ENCODE results near the gene C2orf78. TPM values are rescaled to one million over a fixed set of nuclear protein-coding genes. Genes with fewer than 3 reads are reported as not detected.
"Not testable (repeated sequence)": the region's sequence is repeated elsewhere in the genome, so short reads cannot be mapped to it uniquely, and the experiment has no call there.

C2orf78 gene
- total RNA-seq, 2 experiments from 2014 or later = not detected

- ChIA-PET POLR2A (no interaction called here), CTCF (no interaction called here)
Measured at GRCh38 chr2:73776869-73777519, 7.0 kb upstream of the C2orf78 start.

DNA sequence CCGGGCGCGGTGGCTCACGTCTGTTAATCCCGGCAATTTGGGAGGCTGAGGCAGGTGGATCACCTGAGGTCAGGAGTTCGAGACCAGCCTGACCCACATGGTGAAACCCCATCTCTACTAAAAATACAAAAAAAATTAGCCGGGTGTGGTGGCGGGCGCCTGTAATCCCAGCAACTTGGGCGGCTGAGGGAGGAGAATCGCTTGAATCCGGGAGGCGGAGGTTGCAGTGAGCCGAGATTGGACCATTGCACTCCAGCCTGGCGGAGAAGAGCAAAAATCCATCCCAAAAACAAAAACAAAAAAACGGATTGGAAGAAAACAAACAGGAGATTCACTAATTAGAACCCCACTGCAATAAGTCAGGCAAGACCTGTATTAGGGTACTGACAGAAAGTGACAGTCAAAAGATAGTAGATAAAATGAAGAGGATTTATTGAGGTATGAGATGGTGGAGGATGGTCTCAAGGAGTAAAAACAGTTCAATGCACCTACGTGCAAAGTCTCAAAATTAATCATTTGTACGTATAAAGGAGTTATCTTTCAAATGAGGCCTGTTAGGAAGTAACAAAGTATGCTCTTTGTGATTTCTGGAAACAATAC is 5.0 kb upstream of the C2orf78 start:
- POLR2A ChIA-PET, CTCF ChIA-PET: not testable (repeated sequence)

GRCh38 chr2:73779467-73780236 is 4.3 kb upstream of the C2orf78 start, which contains the start of gene DUSP11:
TSS of gene DUSP11 (minus strand) at chr2:73780103. CDS start at chr2:73779974, 129 bp downstream.
- ChIA-PET POLR2A (no interaction called here), CTCF (no interaction called here)

- POLR2A ChIA-PET = no interaction called here
- CTCF ChIA-PET = no interaction called here
Measured at GRCh38 chr2:73780237-73780582, 3.8 kb upstream of the C2orf78 start.

DNA sequence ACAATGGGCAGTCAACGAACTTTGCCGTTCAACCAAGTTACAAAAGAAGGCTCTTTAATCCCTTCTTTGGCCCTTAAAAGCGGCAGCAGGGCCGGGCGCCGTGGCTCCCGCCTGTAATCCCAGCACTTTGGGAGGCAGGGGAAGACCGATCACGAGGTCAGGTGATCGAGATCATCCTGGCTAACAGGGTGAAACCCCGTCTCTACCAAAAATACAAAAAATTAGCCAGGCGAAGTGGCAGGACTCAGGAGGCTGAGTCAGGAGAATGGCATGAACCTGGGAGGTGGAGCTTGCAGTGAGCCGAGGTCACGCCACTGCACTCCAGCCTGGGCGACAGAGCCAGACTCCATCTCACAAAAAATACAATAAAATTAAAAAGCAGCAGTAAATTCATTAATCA is 581 bp upstream of the C2orf78 start:
- CTCF ChIA-PET, POLR2A ChIA-PET: not testable (repeated sequence)

DNA sequence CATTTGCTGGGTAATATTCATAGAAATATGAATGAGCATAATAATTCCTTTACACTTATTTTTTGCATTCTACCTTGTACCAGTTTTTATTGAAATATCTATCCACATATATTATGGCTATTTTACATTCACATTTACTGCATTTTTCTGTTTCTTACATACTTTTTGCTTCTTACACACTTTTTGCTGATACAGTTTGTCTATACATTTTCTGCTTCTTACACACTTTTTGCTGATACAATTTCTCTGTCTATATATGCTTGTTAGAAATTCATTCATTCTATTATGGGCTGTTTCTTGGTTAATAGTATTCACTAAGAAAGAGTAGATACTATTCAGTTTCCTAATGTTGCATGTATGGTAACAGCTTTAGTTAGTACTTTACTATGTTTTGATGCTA is 27.9 kb downstream of the C2orf78 start:
- ChIA-PET CTCF (no interaction called here), POLR2A (no interaction called here)

DNA sequence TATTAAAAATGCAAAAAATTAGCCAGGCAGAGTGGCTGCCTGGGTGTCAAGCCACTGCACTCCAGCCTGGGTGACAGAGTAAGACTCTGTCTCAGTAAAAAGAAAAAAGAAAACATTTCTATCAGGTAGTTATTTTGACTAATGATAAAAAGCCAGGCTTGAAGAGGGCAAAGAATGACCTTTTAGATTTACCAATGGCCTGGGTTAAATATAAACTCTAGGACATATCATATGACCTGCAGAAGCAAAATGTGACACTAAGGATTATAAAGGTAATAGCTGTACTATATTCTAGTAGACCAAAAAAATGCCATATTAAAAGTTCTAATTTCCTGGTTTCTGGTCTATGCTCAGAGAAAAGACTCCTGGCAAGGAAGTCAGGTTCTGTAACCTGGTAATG is 28.7 kb downstream of the C2orf78 start:
- POLR2A ChIA-PET = no interaction called here
- CTCF ChIA-PET = no interaction called here

DNA sequence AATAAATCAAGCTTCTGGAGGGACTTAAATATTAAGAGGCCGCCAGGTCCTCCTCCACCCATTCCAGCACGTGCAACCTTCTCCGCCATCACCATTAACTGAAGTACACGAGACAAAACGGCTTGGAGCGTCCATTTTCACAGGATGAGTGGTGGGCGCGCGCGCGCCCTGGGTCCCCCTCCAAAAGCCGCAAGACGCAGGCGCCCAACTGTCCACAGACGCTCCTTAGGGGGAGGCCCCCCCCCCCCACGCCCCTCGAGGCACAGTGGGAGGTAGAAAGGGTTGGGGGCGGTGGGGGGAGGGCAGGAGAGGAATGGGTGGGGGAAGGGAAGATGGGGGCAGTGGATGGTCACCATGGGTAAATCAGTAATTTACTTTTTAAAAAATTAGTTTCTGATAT is 34.3 kb downstream of the C2orf78 start:
- POLR2A ChIA-PET = no interaction called here
- CTCF ChIA-PET = no interaction called here

DNA sequence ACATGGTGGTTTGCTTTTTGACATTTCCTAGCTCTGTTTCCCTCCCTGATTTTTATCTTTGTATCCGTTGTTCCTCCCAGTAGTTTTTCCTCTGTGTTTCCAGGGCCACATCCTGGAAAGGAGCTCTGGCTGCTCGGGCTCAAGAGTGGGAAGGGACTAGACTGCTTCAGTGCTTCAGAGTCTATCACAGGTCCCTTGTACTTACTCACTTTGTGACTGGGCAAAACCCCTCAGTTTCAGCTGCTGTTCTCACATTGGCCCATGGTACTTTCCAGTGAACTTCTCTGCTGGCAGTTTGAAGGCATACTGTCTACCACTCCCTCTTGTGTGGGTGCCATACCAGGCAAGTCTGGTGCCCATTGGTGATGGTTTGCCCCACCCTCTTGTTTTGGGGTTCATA is 37.2 kb downstream of the C2orf78 start:
- CTCF ChIA-PET = interaction anchor here (1.1 kb wide), 1 partner anchor 283 kb away, joined by 3 read pairs; no protein-coding TSS in a partner anchor
- POLR2A ChIA-PET = interaction anchor here (0.6 kb wide), 1 partner anchor 267 kb away, joined by 7 read pairs; no protein-coding TSS in a partner anchor

- ChIA-PET CTCF (interaction anchor here (1.1 kb wide), 1 partner anchor 283 kb away, joined by 3 read pairs; no protein-coding TSS in a partner anchor), POLR2A (no interaction called here)
Measured at GRCh38 chr2:73821669-73822068, 37.7 kb downstream of the C2orf78 start.

- POLR2A ChIA-PET = no interaction called here
- CTCF ChIA-PET = interaction anchor here (0.5 to 0.9 kb wide), 2 partner anchors 91 to 513 kb away, joined by 3 to 5 read pairs; no protein-coding TSS in a partner anchor
Measured at GRCh38 chr2:73822276-73822675, 38.3 kb downstream of the C2orf78 start.

DNA sequence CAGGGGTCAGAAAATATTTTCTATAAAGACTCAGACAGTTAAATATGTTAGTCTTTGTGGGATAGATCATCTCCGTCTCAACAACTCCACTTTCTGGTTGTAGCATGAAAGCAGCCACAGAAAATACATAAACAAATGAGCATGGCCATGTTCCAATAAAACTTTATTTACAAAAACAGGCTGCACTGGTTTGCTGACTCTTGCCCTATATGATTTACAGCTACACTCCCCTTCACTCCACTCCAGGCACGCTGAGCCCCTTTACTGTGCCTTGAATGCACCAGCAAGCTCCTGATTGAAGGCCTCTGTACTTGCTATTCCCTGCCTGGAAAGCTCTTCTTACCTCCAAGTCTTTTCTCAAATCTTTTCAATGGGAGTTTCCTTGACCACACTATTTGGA is 39.0 kb downstream of the C2orf78 start:
- ChIA-PET CTCF (interaction anchor here (0.5 to 3.2 kb wide), 4 partner anchors 15 to 512 kb away, joined by 3 to 12 read pairs (median 4); partner anchors contain the start of gene BOLA3), POLR2A (no interaction called here)

DNA sequence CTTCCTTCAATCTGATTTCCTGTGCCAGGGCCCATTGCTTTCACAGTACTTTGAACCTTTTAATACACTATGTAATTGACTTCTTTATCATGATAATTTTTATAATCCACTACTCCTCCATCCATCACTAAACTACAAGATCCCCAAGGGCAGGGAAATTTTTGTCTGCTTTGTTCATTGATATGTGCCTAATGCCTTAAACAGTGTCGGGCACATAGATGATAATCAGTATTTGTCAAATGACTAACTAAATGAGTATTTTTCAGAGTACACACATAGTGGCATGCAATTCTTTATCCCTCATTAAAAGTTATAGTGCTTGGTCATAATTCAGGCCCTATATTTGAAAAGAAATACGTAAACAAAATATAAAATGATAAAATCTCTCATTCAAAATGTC is 39.4 kb downstream of the C2orf78 start:
- POLR2A ChIA-PET = interaction anchor here (0.9 kb wide), 1 partner anchor 140 kb away, joined by 3 read pairs; no protein-coding TSS in a partner anchor
- CTCF ChIA-PET = interaction anchor here (0.5 to 3.2 kb wide), 8 partner anchors 15 to 512 kb away, joined by 3 to 12 read pairs (median 4); partner anchors contain the start of gene BOLA3

DNA sequence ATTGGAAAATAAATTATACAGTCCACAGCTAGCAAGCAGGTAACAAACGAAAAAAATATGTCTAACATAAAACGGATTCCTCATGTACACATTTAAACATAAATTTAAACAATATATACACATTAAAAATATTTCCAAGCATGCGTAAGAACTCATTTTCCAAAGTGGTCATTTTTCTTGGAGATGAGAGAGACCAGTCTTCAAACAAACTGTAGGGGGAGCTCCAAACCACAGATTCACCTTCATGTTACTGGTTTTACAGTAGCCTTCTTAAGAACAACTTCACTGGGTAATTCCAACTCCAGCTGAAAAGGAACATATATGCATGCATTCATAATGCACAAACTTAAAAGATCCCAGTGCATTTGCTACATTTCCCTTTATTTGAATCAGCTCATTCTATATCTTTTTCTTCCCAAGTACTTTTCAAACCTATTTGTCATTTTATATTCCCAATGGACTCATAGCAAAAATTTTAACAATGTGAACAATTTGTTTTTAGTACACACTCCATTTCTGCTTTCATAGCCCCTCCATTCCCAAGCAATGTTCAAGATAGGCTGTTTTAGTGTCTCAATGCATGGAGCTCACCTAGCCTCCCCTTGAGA is 40.0 kb downstream of the C2orf78 start:
- POLR2A ChIA-PET = interaction anchor here (0.9 kb wide), 1 partner anchor 140 kb away, joined by 3 read pairs; no protein-coding TSS in a partner anchor

GRCh38 chr2:73825408-73825807 is 41.4 kb downstream of the C2orf78 start:
- POLR2A ChIA-PET = no interaction called here

More for the DNA sequence above, 40.0 kb downstream of the C2orf78 start:
- CTCF ChIA-PET = interaction anchor here (0.5 to 3.2 kb wide), 7 partner anchors 14 to 511 kb away, joined by 3 to 12 read pairs (median 4); partner anchors contain the start of gene BOLA3

GRCh38 chr2:73827018-73827417 is 43.0 kb downstream of the C2orf78 start:
- ChIA-PET CTCF (interaction anchor here (0.7 to 2.2 kb wide), 5 partner anchors 160 to 293 kb away, joined by 3 to 6 read pairs (median 6); no protein-coding TSS in a partner anchor), POLR2A (interaction anchor here (0.5 kb wide), 1 partner anchor 206 kb away, joined by 3 read pairs; no protein-coding TSS in a partner anchor)

More at GRCh38 chr2:73825408-73825807, 41.4 kb downstream of the C2orf78 start:
- CTCF ChIA-PET = interaction anchor here (0.5 to 3.2 kb wide), 5 partner anchors 124 to 322 kb away, joined by 3 to 12 read pairs (median 4); partner anchors contain the start of gene BOLA3

DNA sequence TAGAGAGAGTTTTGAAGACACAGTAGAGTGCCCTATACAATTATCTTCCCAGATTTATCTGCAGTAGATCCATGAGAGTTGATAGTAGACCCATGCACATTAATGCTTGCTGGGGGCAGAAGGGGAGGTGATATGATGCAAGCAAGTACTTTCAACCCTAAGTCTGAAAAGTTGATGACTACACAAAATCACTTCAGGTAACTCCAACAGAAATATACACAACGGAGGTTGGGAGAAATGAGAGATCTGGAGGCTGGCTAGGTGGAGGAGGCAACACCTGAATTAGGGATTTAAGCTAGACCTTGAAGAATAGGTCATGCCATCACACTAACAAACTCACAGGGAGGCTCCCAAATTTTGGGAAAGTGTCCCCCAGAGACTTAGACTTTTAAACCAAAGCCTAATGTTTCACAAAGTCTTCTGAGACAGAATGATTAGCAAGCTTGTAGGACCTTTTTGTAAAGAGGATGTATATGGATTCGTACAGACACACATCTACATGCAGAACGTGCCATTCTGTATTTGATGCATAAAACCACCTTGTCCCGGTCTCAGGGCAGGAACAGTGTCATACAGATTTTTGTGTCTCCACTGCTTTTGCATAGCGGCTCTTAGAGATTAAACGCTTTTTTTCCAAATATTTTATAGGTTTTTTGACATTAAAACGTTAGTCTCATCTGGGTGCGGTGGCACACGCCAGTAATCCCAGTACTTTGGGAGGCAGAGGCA is 43.8 kb downstream of the C2orf78 start:
- ChIA-PET CTCF (interaction anchor here (0.7 to 1.9 kb wide), 5 partner anchors 69 to 350 kb away, joined by 3 to 6 read pairs (median 4); partner anchors contain the start of gene MOB1A), POLR2A (interaction anchor here (0.7 to 0.8 kb wide), 4 partner anchors 105 to 351 kb away, joined by 3 to 5 read pairs (median 4); partner anchors contain the start of gene MOB1A)

DNA sequence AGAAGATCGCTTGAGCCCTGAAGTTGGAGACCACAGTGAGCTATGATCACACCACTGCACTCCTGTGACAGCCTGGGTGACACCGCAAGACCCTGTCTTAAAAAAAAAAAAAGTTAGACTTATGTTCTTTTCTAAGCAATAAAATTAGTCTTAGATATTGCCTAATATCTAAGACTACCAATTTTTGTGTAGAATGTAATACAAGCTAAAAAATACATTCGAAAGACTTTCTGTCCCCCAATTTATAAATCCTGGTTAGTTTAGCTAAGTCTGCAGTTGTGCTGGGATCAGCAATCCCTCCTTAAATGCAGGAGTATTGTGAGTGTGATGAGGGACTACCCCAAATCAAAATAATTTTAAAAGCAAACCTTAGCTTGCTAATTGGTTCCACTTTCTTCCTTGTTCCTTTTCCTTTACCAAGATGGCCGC is 44.4 kb downstream of the C2orf78 start:
- CTCF ChIA-PET = interaction anchor here (1.0 to 1.9 kb wide), 3 partner anchors 69 to 350 kb away, joined by 4 to 6 read pairs (median 4); partner anchors contain the start of gene MOB1A
- POLR2A ChIA-PET = interaction anchor here (0.7 to 0.8 kb wide), 5 partner anchors 27 to 350 kb away, joined by 3 to 5 read pairs (median 4); partner anchors contain the start of gene MOB1A

Data from activated CD8-positive, alpha-beta memory T cell treated with anti-CD3 and anti-CD28 coated beads for 36 hours (primary cell).